ENCODE measurements around the gene NOTCH4.

- TF ChIP-seq CTCF (IDR thresholded peaks at IDR 0.05) (peak; percentile 57), ZFX (IDR thresholded peaks at IDR 0.05; ENCODE audit: borderline replicate concordance) (no peak)
Measured at GRCh38 chr6:32149092-32149755, 74.6 kb downstream of the NOTCH4 start.

All from 22Rv1 (cell line).